Renal cortex interstitium (tissue), 11 donors: ENCODE measurements around the gene ETS2. TPM values are rescaled to one million over a fixed set of nuclear protein-coding genes. Genes with fewer than 3 reads are reported as not detected.

Experiments used
- DNase-seq, 11 donors: peaks; one replicate each; pipeline ENCODE4 v3.0.0-alpha.2; 2013; ENCODE audit warnings: low read depth in 9 of 11, low spot score in 4 of 11; ENCODE audit errors: extremely low read depth in 1 of 11
- polyA plus RNA-seq, 3 donors: library from polyadenylated mRNA; unstranded; fragments of 120-200 nt; gene quantifications; one replicate each; pipeline ENCODE4 v1.2.1, GENCODE V29; 2013; ENCODE audit not compliant: insufficient read length in 3 of 3

The ETS2 gene
- polyA plus RNA-seq, 3 donors: 47.6 to 50.8 (median 47.6) TPM

DNA sequence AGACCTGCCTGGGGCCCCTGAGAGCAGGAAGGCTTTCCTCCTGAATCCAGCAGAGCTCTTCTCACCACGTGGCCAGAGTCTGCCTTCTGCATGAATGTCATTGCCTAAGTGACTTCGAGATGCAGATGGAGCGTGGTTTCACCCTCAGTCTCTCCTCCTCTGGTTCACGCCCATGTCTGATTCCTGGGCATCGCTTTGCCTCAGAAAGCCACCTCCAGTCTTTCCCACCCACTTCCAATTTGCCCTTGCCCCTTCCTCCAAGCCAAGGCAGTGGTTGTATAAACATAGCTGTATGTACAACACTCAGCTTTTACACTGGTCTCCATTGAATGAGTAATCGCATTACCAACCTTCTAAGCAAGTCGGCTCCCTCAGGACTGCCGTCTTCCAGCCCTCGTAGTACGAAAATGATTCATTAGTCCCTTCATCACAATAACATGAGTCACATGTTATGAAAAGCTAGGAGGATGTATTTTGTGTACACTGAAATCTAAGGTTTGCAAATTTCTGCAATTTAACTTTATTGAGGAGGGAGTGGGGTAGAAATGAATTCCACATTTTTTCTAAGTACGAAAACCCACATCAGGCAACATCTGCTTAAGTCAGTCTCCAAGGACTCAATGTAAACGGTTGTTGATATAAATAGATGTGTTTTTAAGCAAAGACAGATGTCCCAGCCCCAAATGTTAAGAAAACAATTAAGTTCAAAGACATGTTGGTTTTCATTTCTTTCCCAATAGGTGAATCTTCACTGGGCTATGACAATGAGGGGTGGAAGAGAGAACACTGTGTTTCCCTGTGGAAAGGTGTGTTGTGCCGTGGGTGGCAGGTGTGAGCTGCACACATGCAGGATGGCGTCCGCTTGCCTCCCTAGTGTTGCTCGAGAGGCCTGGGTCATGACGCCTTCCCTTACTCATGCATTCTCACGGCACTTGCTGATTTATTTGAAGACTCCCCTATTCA, 32.3 kb upstream of the ETS2 start:
- DNase-seq: peak in 1 of 11 donors; percentile 23

DNA sequence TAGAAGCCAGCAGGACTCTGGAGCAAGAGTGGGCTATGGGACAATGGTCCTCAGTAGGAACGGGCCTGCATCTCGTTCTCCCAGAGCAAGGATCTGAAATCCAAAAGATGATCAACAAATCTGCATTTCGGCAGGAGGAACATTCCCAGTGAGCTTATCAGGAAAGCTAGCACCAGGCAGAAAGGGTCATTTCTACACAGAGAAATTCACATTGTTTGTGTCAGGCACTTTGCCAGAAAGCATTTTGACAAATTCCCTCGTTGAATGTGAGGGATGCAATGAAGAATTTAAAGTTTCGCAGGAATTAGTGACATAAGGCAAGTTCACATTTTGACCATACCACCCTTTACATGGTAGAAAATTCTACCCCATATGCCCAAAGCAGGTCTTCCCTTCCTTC, 31.6 kb upstream of the ETS2 start:
- DNase-seq: no peak

DNA sequence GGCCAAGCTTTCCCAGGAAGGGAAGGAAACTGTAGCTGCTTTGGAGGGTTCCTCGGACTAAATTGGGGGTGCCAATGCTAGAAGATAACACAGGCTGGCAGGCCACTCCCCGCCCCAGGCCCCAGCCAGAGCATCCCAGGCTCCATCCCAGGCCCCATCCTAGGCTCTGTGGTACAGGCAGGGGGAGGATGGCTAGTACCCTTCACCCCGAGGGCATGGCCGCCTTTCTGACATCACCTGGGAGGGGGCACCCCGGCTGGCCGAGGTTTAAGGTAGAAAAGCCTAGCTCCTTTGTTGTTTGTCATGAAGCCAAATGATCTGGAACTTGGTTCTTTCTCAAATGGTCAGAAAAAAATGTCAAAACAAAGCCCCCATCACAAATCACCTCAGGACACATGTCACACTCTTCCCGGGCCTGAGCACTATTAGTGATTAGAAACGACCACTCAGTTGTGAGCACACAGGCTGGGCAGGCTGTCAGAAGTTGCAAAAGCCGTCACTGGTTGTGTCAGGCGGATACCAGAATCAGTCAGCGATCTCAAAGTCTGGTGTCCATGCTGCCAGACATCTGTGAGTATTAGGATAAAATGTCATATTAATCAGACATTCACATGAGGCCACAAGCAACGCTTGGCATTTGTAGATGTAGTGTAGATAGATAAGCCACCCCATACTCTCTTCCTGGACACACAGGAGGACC, 31.0 kb upstream of the ETS2 start:
- no peak for DNase-seq

DNA sequence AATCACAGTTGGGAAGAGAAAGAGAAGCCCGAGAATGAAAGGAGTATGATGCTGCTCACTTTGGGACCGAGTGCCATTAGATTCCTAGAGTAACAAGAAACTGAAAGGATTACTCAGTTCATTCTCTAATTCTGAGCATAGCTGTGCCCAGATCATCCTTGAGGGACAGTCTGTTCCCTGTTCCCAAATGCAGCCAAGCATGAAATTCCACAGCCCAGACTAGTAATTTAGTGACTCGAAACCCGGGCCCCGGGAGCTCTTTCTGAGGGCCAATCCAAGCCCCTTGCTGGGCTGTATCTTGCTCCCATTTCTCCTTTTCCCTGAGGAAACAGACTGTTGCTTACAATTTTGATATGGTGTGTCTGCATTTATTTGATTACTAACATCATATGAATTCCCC, 30.0 kb upstream of the ETS2 start:
- DNase-seq: no peak

DNA sequence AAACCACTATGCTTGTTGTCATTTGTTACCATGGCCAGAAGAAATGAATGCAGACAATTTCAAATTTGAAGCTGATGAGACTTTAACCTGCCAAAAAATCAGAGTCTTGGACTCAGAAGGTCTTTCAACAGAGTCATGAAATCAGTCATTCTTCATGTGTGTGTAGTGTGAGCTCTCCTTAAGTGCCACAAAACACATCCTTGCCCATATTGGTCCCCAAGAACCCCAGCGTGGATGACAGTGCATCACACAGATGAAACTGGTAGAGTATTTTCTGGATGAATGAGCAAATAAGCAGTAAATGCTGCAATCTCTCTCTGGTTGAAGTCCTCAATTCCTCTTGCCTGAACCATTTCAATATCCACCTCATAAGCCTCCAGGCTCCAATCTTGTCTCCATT, 28.7 kb upstream of the ETS2 start:
- no peak for DNase-seq

DNA sequence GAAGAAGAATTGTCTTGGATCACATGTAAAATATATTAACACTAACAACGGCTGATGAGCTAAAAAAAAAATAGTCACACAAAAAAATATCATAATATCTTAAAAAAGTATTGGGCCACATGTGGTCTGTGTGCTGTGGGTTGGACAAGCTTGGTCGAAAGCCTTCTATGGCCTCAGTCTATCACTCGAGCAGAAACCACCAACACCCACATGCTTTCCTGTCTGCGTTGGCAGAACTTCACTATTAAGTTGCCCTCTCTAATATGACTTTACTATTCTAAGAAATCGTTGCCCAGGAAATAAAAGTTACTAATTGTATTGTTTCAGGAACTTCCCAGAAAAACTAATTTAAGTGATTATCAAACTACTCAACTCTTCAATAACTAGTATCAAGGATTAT, 28.2 kb upstream of the ETS2 start:
- no peak for DNase-seq

DNA sequence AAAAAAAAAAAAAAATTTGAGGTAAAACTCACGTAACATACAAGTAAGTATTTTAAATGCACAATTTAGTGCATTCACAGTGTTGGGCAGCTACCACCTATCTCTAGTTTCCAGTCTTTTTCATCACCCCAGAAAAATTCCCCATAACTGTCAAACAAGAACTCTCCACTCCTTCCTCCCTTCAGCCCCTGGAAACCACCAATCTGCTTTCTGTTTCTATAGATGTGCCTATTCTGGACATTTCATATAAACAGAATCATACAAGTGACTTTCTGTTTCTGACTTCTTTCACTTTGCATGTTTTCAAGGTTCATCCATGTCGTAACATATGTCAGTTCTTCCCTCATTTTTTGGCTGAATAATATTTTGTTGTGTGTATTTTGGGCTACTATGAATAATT, 24.9 kb upstream of the ETS2 start:
- no peak for DNase-seq

DNA sequence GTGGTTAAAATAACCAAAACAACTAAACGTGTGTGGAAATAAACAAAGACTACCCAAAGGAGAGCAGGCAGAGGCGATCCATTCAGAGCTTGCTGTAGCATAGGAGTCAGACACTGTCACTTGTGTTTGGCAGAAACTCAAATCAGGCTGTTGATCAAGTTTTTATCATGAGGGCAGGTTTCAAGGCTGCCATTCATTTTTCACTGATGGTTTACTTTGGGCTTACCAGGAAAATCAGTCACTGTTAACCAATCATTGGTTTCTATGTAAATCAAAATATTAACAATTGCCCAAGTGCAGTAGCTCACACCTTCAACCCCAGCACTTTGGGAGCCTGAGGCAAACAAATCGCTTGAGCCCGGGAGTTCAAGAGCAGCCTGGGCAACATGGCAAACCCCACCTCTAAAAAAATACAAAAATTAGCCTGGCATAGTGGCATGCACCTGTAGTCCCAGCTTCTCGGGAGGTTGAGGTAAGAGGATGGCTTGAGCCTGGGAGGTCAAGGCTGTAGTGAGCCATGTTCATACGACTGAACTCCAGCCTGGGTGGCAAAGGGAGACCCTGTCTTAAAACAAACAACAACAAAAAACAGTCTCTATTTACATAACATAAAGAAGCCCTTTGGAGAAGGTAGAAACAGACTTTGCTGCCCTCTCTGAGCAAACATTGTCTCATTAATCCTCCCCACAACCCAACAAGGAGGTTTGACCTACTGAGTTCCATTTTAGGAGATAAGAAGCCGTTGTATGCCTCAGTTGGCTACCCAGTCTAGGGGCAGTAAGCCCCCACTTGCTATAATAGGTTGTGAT, 21.1 kb upstream of the ETS2 start:
- no peak for DNase-seq

DNA sequence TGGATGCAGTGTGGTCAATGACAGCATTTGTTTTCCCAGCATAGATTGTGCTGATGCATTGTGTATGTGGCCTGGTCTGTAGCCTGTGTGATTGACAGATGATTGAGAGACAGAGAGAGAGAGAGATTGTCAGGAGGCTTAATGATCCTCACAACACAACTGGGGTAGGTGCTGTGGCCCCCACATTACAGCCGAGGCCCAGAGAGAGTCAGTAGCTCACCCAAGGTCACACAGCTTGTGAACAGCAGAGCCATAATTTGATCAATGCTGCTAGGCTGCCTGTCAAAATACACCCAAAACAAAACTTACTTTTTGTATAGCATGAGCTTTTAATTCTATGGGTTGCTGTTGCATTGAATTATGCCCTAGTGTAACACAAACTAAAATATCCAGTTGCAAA, 20.2 kb upstream of the ETS2 start:
- DNase-seq: no peak

DNA sequence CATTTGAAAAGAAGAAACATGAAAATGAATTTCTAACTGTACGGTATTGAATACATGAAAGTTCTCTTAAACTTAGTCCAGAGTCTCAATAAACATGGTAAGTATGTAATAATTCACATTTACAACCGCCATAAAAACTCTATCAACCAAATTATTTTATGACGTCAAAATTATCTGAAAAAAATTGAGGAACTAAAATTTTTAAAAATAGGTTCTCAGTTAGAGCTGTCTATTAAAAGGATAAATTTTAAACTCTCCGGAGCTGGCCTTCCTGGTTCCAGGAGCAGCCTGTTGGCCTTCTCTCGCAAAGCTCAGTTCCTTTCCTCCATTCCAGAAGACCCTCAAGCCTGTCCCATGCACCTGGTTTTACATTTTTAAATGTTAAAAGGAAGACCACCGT, 18.7 kb upstream of the ETS2 start:
- no peak for DNase-seq

DNA sequence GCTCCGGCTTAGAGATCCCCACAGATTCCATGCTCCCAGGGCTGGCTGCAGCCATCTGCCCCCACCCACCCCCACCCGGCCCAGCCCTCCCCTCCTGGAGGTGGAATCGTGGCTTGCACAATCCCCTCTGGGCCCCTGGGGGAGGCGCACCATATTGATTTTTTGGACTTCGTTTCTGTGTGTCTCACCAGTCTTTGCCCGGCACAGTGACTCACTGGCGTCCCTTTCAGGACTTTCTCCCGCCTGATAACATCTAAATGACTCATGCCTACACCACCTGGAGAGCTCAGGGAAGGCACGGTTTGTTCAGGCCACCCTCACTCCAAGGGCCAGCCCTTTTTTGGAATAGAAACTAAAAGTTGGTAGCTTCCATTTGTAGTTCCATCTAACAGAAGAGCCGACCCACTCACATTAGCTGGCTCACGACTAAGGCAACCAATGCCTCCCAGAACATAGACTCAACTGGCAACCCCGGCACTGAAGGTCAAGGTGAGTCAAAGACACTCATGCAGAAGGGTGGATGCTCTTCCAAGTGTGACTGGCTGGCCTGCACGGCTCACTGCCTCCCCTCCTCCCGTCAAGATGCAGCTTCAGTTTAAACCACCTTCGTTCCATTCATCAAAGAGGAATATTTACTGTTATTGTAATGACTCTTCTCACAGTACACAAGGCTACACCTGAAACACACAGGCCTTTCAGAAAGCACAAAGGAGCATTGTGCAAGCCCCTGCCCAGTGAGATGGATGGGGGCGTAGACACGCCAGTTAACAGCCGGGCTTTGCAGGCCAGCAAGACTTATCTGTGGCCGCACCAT, 18.1 kb upstream of the ETS2 start:
- DNase-seq: no peak

DNA sequence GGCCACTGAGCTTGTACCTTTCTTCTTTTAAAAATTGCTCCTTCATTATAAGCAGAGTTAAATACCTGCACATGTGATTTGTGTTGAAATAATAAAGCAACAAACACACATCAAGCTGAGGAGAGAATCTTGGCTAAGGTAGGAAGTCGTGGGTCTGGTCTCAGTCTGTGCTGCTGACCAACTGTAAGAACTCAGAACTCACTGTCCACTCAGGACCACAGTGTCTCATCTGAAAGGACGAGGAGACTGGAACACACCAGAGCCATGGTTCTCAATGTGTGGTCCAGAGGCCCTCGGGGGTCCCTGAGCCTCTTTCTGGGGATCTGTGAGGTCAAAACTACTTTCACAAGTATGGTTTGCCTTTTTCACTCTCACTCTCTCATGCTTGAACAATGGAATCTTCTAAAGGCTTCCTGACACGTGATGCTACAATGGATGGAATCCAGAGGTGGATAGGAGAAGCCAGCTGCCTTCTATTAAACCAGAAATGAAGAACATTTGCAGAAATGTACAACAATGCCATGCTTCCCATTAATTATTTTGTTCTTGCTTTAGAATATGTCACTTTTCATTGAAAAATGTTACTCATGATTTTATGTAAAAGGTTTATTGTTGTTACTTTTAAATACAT, 17.3 kb upstream of the ETS2 start:
- no peak for DNase-seq

DNA sequence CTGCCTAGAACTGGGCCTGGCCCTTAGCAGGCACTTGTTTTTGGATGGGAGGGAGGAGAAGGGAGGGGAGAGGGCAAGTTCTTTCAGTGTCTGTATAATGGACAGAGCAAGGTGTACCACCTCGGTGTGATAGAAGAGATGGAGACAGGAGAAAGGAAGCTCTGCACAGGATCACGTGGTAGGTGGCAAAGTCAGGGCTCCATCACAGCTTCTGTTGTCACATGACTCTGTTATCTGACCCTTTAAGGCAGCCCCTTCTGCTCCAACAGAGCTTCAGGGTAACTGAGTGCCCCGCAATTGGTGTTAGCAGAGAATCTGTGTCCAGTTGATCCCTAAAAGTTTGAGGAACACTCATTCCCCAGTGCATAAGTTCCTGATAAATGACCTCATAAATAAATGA, 16.5 kb upstream of the ETS2 start:
- no peak for DNase-seq

DNA sequence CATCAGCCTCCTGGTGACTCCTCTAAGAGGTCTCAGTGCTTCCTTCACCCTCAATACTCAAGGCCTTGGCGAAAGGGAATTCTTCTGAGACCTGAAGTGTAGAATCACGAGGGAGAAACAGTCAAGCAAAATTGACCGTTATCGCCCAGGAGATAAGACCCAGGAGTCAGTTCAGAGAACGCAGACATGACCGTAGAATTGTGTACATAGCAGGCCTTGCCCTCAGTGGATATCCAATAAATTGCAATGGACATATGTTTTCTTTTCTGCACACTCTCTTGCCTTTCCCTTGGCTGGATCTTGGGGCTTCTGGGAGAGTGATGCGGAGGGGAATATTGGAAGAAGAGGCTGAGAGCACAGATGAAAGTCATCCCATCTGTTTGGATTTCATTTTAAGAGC, 15.7 kb upstream of the ETS2 start:
- DNase-seq: no peak

DNA sequence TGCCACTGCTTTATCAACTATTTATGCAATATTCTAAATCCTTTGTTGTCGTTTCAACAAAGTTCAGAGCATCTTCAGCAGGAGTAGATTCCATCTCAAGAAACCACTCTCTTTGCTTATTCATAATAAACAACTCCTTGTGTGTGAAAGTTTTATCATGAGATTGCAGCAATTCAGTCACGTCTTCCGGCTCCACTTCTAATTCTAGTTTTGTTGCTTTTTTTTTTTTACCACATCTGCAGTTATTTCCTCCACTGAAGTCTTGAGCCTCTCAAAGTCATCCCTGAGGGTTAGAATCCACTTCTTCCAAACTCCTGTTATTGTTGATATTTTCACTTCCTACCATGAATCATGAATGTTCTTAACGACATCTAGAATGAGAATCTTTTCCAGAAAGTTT, 14.8 kb upstream of the ETS2 start:
- DNase-seq: no peak

DNA sequence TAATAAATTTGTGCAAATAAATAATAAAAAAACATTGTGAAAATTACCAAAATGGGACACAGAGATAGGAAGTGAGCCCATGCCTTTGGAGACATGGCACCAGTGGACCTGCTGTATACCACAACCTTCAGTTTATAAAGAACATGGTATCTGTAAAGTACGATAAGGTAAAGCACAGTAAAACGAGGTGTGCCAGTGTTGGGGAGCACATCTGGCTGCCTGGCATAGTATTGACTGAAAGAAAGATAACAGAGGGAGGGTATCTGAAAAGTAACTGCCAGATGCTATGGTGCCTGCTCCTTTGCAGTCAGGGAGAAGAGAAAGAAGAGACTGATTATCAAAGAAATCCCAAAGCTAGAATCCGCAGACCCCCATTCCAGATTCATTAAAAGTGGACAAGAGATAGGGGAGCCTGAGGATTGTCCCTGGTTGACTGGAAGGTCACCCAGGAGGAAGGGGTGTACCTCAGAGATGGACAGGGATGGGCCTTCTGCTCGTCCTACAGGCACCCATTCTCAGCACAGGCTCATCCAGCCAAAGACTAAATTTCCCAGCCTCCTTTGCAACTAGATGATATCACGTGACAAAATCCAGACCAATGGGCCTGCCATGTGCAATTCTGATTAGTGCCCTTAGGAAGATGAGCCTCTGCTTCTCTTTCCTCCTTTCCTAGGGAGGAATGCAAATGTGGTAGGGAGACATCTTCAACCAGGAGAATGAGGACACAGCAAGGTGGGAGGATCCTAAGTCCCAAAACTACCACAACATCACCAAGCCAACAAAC, 12.9 kb upstream of the ETS2 start:
- DNase-seq: no peak

DNA sequence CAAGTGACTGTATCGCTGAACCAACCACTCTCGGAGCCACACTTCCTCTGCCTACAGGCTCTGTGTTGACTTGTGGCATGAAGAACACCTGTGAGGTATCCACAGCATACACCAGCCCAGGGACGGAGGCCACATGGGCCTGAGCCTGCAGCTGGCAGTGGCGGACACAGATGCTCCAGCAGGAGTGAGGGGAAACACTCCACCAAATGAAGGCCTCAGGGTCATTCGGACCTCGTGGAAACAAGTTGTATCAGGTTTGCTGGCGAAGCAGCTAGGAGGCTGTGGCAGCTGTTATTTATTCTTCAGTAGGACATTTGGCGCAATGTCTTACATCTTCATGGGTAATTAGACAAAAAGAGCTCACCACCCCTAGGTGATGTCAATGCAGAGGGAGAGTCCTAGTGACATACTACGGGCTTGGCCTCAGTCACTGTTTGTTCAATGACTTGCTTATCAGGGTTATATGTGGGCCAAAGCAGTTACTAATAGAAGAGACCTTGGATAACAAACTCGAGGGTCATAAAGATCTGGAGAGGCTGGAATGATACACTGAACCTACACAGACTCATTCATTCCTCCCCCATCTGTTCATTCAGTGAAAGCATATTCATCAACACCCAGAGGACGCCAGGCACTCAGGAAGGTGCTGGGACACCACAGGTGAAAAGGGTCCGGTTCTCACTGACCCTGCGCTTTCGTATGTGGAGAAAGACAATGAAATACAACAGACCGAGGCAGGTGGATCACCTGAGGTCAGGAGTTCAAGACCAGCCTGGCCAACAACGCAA, 11.6 kb upstream of the ETS2 start:
- DNase-seq: no peak
